Gastroesophageal sphincter (tissue), 3 donors: Measurements from ENCODE around the gene LPAR5.

ENCODE experiments used
- CTCF ChIP-seq, 4 experiments: fragments of 200-600 bp in 2 of 4; fragments of 450-650 bp in 2 of 4; sonication (generic) in 1 of 4; IDR thresholded peaks; one replicate each; pipeline ENCODE4 v1.5.1; 2017 to 2019; ENCODE audit warnings: antibody characterized with exemption in 4 of 4, mild to moderate bottlenecking in 2 of 4, moderate library complexity in 2 of 4
- EP300 ChIP-seq: sonication (generic); formaldehyde crosslinking; IDR thresholded peaks from one replicate; pipeline ENCODE4 v1.6.1; 2017; ENCODE audit warnings: antibody characterized with exemption, mild to moderate bottlenecking
- POLR2A ChIP-seq, 2 donors: fragments of 450-650 bp; IDR thresholded peaks; one replicate each; pipeline ENCODE4 v1.6.1; 2017; ENCODE audit warnings: antibody characterized with exemption in 2 of 2, mild to moderate bottlenecking in 2 of 2, moderate library complexity in 1 of 2

- TF ChIP-seq CTCF (IDR thresholded peaks at IDR 0.05) (no peak), EP300 (no peak), POLR2A (IDR thresholded peaks at IDR 0.05) (no peak)
Measured at GRCh38 chr12:6641131-6641530, 5.4 kb upstream of the LPAR5 start.
